Activated naive CD4-positive, alpha-beta T cell treated with anti-CD3 and anti-CD28 coated beads, Interleukin-2, amount 10 ng/mL, durations not matched to agents 7 days and 5 days (primary cell): ENCODE data around the gene PRR15L.

Experiments
- CTCF ChIA-PET: fragments of 350-600 bp; sonication (Branson Sonifier 250); formaldehyde crosslinking; loops from one replicate; lab custom pipeline; 2021; ENCODE audit warnings: antibody characterized with exemption; lab: Charles Lee
- DNase-seq: peaks from one replicate; pipeline ENCODE4 v3.0.0-alpha.2; 2020
- H3K27ac Mint-ChIP-seq: one replicate; pipeline ENCODE4 v1.8.0; 2021; ENCODE audit warnings: mild to moderate bottlenecking, moderate library complexity, mixed read lengths
- H3K27me3 Mint-ChIP-seq: one replicate; pipeline ENCODE4 v1.8.0; 2021; ENCODE audit warnings: mild to moderate bottlenecking, mixed read lengths
- H3K36me3 Mint-ChIP-seq: one replicate; pipeline ENCODE4 v1.8.0; 2021; ENCODE audit warnings: mixed read lengths
- H3K4me1 Mint-ChIP-seq: one replicate; pipeline ENCODE4 v1.8.0; 2021; ENCODE audit warnings: mixed read lengths
- H3K4me3 Mint-ChIP-seq: one replicate; pipeline ENCODE4 v1.8.0; 2021; ENCODE audit warnings: mild to moderate bottlenecking, moderate library complexity, mixed read lengths
- H3K9me3 Mint-ChIP-seq: one replicate; pipeline ENCODE4 v1.8.0; 2021; ENCODE audit warnings: mixed read lengths

Gene PRR15L

GRCh38 chr17:47966079-47966519 lies 8.4 kb upstream of the PRR15L start:
- peaks cover 2% of the 10 kb centered on the region for H3K36me3 Mint-ChIP-seq
- no peak overlapping the region for H3K27ac Mint-ChIP-seq

GRCh38 chr17:47964856-47965255 lies 7.2 kb upstream of the PRR15L start:
- H3K9me3 Mint-ChIP-seq, result no peaks in the 10 kb centered on the region
- peaks cover 3% of the 10 kb centered on the region for H3K4me1 Mint-ChIP-seq
- CTCF ChIA-PET, result interaction anchor here (10.5 kb wide), 1 partner anchor 14 kb away, joined by 151 read pairs; no protein-coding TSS in a partner anchor
- peaks cover 31% of the 10 kb centered on the region for H3K27me3 Mint-ChIP-seq
- no peak overlapping the region for H3K27ac Mint-ChIP-seq
- H3K36me3 Mint-ChIP-seq, result no peaks in the 10 kb centered on the region
- no peak for DNase-seq
- no peak overlapping the region for H3K4me3 Mint-ChIP-seq

More at GRCh38 chr17:47966079-47966519, 8.4 kb upstream of the PRR15L start:
- no peak overlapping the region for H3K4me3 Mint-ChIP-seq
- H3K4me1 Mint-ChIP-seq, result peaks cover 12% of the 10 kb centered on the region
- no peak for DNase-seq
- peaks cover 25% of the 10 kb centered on the region for H3K27me3 Mint-ChIP-seq
- H3K9me3 Mint-ChIP-seq, result no peaks in the 10 kb centered on the region
- CTCF ChIA-PET, result interaction anchor here (10.5 kb wide), 1 partner anchor 15 kb away, joined by 151 read pairs; no protein-coding TSS in a partner anchor

- no peak for DNase-seq
- peaks cover 28% of the 10 kb centered on the region for H3K27me3 Mint-ChIP-seq
- no peak overlapping the region for H3K27ac Mint-ChIP-seq
- H3K9me3 Mint-ChIP-seq, result no peaks in the 10 kb centered on the region
- CTCF ChIA-PET, result interaction anchor here (3.1 to 4.2 kb wide), 2 partner anchors 8 to 12 kb away, joined by 12 to 26 read pairs; partner anchors contain the start of gene CDK5RAP3
- H3K4me1 Mint-ChIP-seq, result no peaks in the 10 kb centered on the region
- no peaks in the 10 kb centered on the region for H3K36me3 Mint-ChIP-seq
- H3K4me3 Mint-ChIP-seq, result no peak overlapping the region
These were observed 5.2 kb upstream of the PRR15L start for GRCh38 chr17:47962901-47963300.

GRCh38 chr17:47961406-47961805 lies 3.7 kb upstream of the PRR15L start:
- Mint-ChIP-seq H3K4me1 (no peaks in the 10 kb centered on the region), H3K27ac (no peak overlapping the region), H3K36me3 (no peaks in the 10 kb centered on the region), H3K27me3 (peaks cover 21% of the 10 kb centered on the region), H3K4me3 (no peak overlapping the region), H3K9me3 (no peaks in the 10 kb centered on the region)
- CTCF ChIA-PET, result interaction anchor here (1.0 to 4.2 kb wide), 4 partner anchors 9 to 15 kb away, joined by 4 to 26 read pairs (median 9); partner anchors contain the start of gene CDK5RAP3
- DNase-seq, result no peak

- Mint-ChIP-seq H3K36me3 (no peaks in the 10 kb centered on the region), H3K27ac (no peak overlapping the region), H3K27me3 (peaks cover 13% of the 10 kb centered on the region), H3K4me3 (no peak overlapping the region), H3K9me3 (no peaks in the 10 kb centered on the region), H3K4me1 (no peaks in the 10 kb centered on the region)
- DNase-seq, result no peak
- CTCF ChIA-PET, result interaction anchor here (1.0 to 4.2 kb wide), 4 partner anchors 9 to 13 kb away, joined by 3 to 26 read pairs (median 8); partner anchors contain the start of gene CDK5RAP3
These were observed 2.4 kb upstream of the PRR15L start for GRCh38 chr17:47959825-47960655.

GRCh38 chr17:47956791-47957590 lies 692 bp downstream of the PRR15L start:
- no peak overlapping the region for H3K4me3 Mint-ChIP-seq
- CTCF ChIA-PET, result interaction anchor here (0.7 to 1.7 kb wide), 8 partner anchors 7 to 67 kb away, joined by 3 to 8 read pairs (median 4); partner anchors contain the start of gene CDK5RAP3
- H3K27ac Mint-ChIP-seq, result no peak overlapping the region
- no peaks in the 10 kb centered on the region for H3K36me3 Mint-ChIP-seq
- H3K27me3 Mint-ChIP-seq, result peaks cover 9% of the 10 kb centered on the region
- no peaks in the 10 kb centered on the region for H3K9me3 Mint-ChIP-seq
- no peak for DNase-seq
- no peaks in the 10 kb centered on the region for H3K4me1 Mint-ChIP-seq

GRCh38 chr17:47955497-47956461 lies 1.9 kb downstream of the PRR15L start:
- H3K9me3 Mint-ChIP-seq, result no peaks in the 10 kb centered on the region
- CTCF ChIA-PET, result interaction anchor here (1.1 to 10.8 kb wide), 8 partner anchors 8 to 66 kb away, joined by 3 to 151 read pairs (median 6); partner anchors contain the start of gene CDK5RAP3
- peaks cover 5% of the 10 kb centered on the region for H3K27me3 Mint-ChIP-seq
- no peak overlapping the region for H3K27ac Mint-ChIP-seq
- DNase-seq, result no peak
- H3K36me3 Mint-ChIP-seq, result peaks cover 1% of the 10 kb centered on the region
- H3K4me1 Mint-ChIP-seq, result no peaks in the 10 kb centered on the region
- no peak overlapping the region for H3K4me3 Mint-ChIP-seq

GRCh38 chr17:47953909-47954308 lies 3.8 kb downstream of the PRR15L start:
- Mint-ChIP-seq H3K27me3 (no peaks in the 10 kb centered on the region), H3K36me3 (peaks cover 4% of the 10 kb centered on the region), H3K9me3 (no peaks in the 10 kb centered on the region), H3K27ac (no peak overlapping the region), H3K4me1 (peaks cover 16% of the 10 kb centered on the region), H3K4me3 (no peak overlapping the region)
- CTCF ChIA-PET, result interaction anchor here (10.8 kb wide), 1 partner anchor 15 kb away, joined by 151 read pairs; the partner anchor contains the start of gene CDK5RAP3
- no peak for DNase-seq

GRCh38 chr17:47952171-47953021 lies 5.3 kb downstream of the PRR15L start:
- CTCF ChIA-PET, result interaction anchor here (1.7 to 10.8 kb wide), 3 partner anchors 8 to 16 kb away, joined by 7 to 151 read pairs (median 26); partner anchors contain the start of genes CDK5RAP3 and PNPO
- no peak overlapping the region for H3K4me3 Mint-ChIP-seq
- no peak overlapping the region for H3K27ac Mint-ChIP-seq
- peaks cover 6% of the 10 kb centered on the region for H3K36me3 Mint-ChIP-seq
- DNase-seq, result no peak
- no peaks in the 10 kb centered on the region for H3K27me3 Mint-ChIP-seq
- H3K4me1 Mint-ChIP-seq, result peaks cover 20% of the 10 kb centered on the region
- no peaks in the 10 kb centered on the region for H3K9me3 Mint-ChIP-seq

GRCh38 chr17:47950448-47950847 lies 7.2 kb downstream of the PRR15L start:
- DNase-seq, result no peak
- Mint-ChIP-seq H3K27me3 (no peaks in the 10 kb centered on the region), H3K36me3 (peaks cover 16% of the 10 kb centered on the region), H3K4me3 (no peak overlapping the region), H3K27ac (no peak overlapping the region), H3K4me1 (peaks cover 38% of the 10 kb centered on the region), H3K9me3 (no peaks in the 10 kb centered on the region)
- CTCF ChIA-PET, result interaction anchor here (1.0 to 10.8 kb wide), 10 partner anchors 9 to 129 kb away, joined by 4 to 151 read pairs (median 5); partner anchors contain the start of genes CDK5RAP3, OSBPL7, PNPO and SCRN2

GRCh38 chr17:47949946-47950345 lies 7.7 kb downstream of the PRR15L start:
- peaks cover 21% of the 10 kb centered on the region for H3K36me3 Mint-ChIP-seq
- CTCF ChIA-PET, result interaction anchor here (0.7 to 10.8 kb wide), 17 partner anchors 8 to 128 kb away, joined by 3 to 151 read pairs (median 5); partner anchors contain the start of genes CDK5RAP3, OSBPL7, PNPO and PRR15L

GRCh38 chr17:47949197-47949759 lies 8.4 kb downstream of the PRR15L start:
- H3K27me3 Mint-ChIP-seq, result no peaks in the 10 kb centered on the region
- peaks cover 50% of the 10 kb centered on the region for H3K4me1 Mint-ChIP-seq
- H3K9me3 Mint-ChIP-seq, result no peaks in the 10 kb centered on the region
- DNase-seq, result peak; percentile 89
- peak overlapping the region; percentile 25 for H3K4me3 Mint-ChIP-seq
- CTCF ChIA-PET, result interaction anchor here (0.6 to 10.8 kb wide), 20 partner anchors 8 to 128 kb away, joined by 3 to 151 read pairs (median 5); partner anchors contain the start of genes CDK5RAP3, OSBPL7, PNPO and PRR15L
- H3K27ac Mint-ChIP-seq, result peak overlapping the region; percentile 22
- H3K36me3 Mint-ChIP-seq, result peaks cover 24% of the 10 kb centered on the region

More at GRCh38 chr17:47949946-47950345, 7.7 kb downstream of the PRR15L start:
- Mint-ChIP-seq H3K27ac (peak overlapping the region; percentile 15), H3K4me3 (no peak overlapping the region), H3K4me1 (peaks cover 43% of the 10 kb centered on the region), H3K9me3 (no peaks in the 10 kb centered on the region), H3K27me3 (no peaks in the 10 kb centered on the region)
- no peak for DNase-seq
